Measurements from ENCODE around the gene SH2D5.

The SH2D5 gene

GRCh38 chr1:20710469-20711284, 21.8 kb downstream of the SH2D5 start:
- no peak for DNase-seq (ENCODE audit: low spot score)
- no peak for TF ChIP-seq CTCF (IDR thresholded peaks at IDR 0.05; ENCODE audit: extremely low read depth, missing control alignments)

GRCh38 chr1:20709868-20710267, 22.6 kb downstream of the SH2D5 start:
- TF ChIP-seq CTCF (IDR thresholded peaks at IDR 0.05; ENCODE audit: extremely low read depth, missing control alignments) = no peak
- no peak for DNase-seq (ENCODE audit: low spot score)

GRCh38 chr1:20708891-20709290, 23.6 kb downstream of the SH2D5 start:
- no peak for DNase-seq (ENCODE audit: low spot score)
- no peak for TF ChIP-seq CTCF (IDR thresholded peaks at IDR 0.05; ENCODE audit: extremely low read depth, missing control alignments)

- TF ChIP-seq CTCF (IDR thresholded peaks at IDR 0.05; ENCODE audit: extremely low read depth, missing control alignments) = no peak
These were observed 24.4 kb downstream of the SH2D5 start for GRCh38 chr1:20708057-20708456.

GRCh38 chr1:20706841-20707240, 25.7 kb downstream of the SH2D5 start:
- TF ChIP-seq CTCF (IDR thresholded peaks at IDR 0.05; ENCODE audit: extremely low read depth, missing control alignments) = no peak
- no peak for DNase-seq (ENCODE audit: low spot score)

More at GRCh38 chr1:20708057-20708456, 24.4 kb downstream of the SH2D5 start:
- DNase-seq (ENCODE audit: low spot score) = no peak

GRCh38 chr1:20705203-20705755, 27.2 kb downstream of the SH2D5 start:
- TF ChIP-seq CTCF (IDR thresholded peaks at IDR 0.05; ENCODE audit: extremely low read depth, missing control alignments) = no peak
- no peak for DNase-seq (ENCODE audit: low spot score)

- DNase-seq (ENCODE audit: low spot score) = no peak
- no peak for TF ChIP-seq CTCF (IDR thresholded peaks at IDR 0.05; ENCODE audit: extremely low read depth, missing control alignments)
These were observed 27.9 kb downstream of the SH2D5 start for GRCh38 chr1:20704390-20705202.
